Body of pancreas (tissue), 4 donors: ENCODE data around the gene PIK3IP1. TPM values are rescaled to one million over a fixed set of nuclear protein-coding genes. Genes with fewer than 3 reads are reported as not detected.

ENCODE experiments used
- ATAC-seq: fragments of 150-250 bp; one replicate; pipeline ENCODE4 v1.9.1; 2016
- DNase-seq, 4 donors: peaks; one replicate each; pipeline ENCODE4 v3.0.0-alpha.2; 2019
- H3K27ac ChIP-seq, 4 donors: fragments of 200-600 bp; sonication (generic); 1 replicate in 3 of 4; 2 replicates in 1 of 4; pipeline versions ENCODE4 v1.5.1 to v1.6.1; 2016 to 2019; ENCODE audit warnings: mild to moderate bottlenecking in 1 of 4, mixed read lengths in 1 of 4, moderate library complexity in 1 of 4
- H3K27me3 ChIP-seq, 2 donors: fragments of 200-600 bp; sonication (generic); one replicate each; pipeline ENCODE4 v1.6.0; 2016; ENCODE audit warnings: mild to moderate bottlenecking in 1 of 2
- H3K36me3 ChIP-seq, 2 donors: fragments of 200-600 bp; sonication (generic); replicated peaks in 1 of 2; 2 replicates each; pipeline ENCODE4 v1.5.1; 2016; ENCODE audit warnings: low read depth in 2 of 2; ENCODE audit not compliant: insufficient read depth in 1 of 2
- H3K4me1 ChIP-seq: fragments of 200-600 bp; sonication (generic); one replicate; pipeline ENCODE4 v1.6.0; 2016
- H3K4me3 ChIP-seq, 2 donors: fragments of 200-600 bp; sonication (generic); 1 replicate in 1 of 2; 2 replicates in 1 of 2; pipeline ENCODE4 v1.5.1; 2016 to 2019
- H3K9me3 ChIP-seq, 3 donors: fragments of 200-600 bp; sonication (generic); 1 replicate in 2 of 3; 2 replicates in 1 of 3; pipeline ENCODE4 v1.5.1; 2016
- POLR2A ChIP-seq, 3 donors: fragments of 450-650 bp; IDR thresholded peaks; one replicate each; pipeline ENCODE4 v1.6.1; 2016; ENCODE audit warnings: antibody characterized with exemption in 3 of 3, mild to moderate bottlenecking in 2 of 3
- WGBS, 2 donors: methylation state at CpG; one replicate each; pipeline ENCODE4 v1.1.5; 2017; 5-methylcytosine and 5-hydroxymethylcytosine counted together
- intact Hi-C: fragments of 100-400 bp; cut with DNase I; formaldehyde crosslinking; loops from one replicate; pipeline ENCODE4 v1.15.1; 2023
- total RNA-seq, 2 donors: library from RNA; depleted of rRNA; stranded (reverse); fragments of >200 nt; gene quantifications; one replicate each; pipeline ENCODE4 v1.1.0, GENCODE V29; 2016
- TF ChIP-seq, protein P1 (sequence below), 7 experiments: fragments of 450-650 bp in 4 of 7; fragments of 200-600 bp in 3 of 7; sonication (generic) in 3 of 7; IDR thresholded peaks; one replicate each; pipeline ENCODE4 v1.5.1; 2016 to 2019; ENCODE audit warnings: antibody characterized with exemption in 7 of 7

Gene PIK3IP1
- total RNA-seq, 2 donors from 2014 or later = 5.6 to 18.9 TPM

DNA sequence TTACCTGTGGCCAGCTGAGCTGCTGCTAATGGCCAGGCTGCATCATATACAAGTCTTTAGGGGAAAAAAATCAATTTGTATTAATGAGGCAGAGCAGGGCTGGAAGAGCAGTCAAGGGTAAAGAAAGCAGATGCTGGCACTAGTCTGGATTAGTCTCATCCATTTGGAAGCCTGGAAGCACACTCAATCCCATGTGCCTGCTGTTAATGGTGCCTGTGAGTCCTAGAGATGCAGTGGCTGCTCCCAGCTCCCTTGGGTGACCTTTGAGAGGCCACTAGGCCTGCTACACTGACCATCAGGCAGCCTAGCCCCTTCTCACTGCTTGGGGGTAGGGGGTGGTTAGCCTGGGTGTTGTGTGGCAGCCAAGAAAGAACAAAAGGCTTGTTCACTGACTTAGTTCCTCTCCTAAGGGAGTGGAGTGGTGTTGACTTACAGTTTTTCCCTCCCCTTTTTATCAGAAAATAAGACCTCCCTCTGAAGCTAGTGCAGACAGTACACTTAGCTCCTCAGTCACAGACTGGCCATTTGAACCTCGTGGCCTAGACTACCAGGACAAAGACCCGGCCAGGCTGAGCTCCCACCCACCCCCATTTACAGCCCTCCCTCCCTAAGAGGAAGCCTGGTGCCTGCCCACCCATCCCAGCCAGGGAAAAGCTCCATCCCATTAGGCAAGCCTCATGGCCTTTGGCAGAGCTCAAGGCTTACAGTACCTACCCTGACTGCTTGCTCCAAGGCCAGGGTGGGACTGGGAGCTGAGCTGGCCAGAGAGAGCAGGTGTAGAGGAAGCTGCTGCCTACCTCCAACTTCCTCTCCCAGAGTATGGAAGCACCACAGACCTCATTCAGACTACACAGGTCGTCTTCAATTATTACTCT lies 7.8 kb downstream of the PIK3IP1 start:
- Histone ChIP-seq H3K4me3 (no peak overlapping the region), H3K27me3 (no peaks in the 10 kb centered on the region), H3K27ac (peak overlapping the region in 3 of 4 donors; percentile 5 to 46 (median 26)), H3K36me3 (peaks cover 0 to 1% of the 10 kb centered on the region in 2 donors), H3K4me1 (peaks cover 4% of the 10 kb centered on the region), H3K9me3 (no peaks in the 10 kb centered on the region)
- no peak for DNase-seq
- no peak for TF ChIP-seq POLR2A (IDR thresholded peaks at IDR 0.05)
- intact Hi-C loops = no loop called here
- ATAC-seq = no peak
- WGBS, 2 donors = 39 to 43% methylated on average over 3 of the region's 3 CpGs

DNA sequence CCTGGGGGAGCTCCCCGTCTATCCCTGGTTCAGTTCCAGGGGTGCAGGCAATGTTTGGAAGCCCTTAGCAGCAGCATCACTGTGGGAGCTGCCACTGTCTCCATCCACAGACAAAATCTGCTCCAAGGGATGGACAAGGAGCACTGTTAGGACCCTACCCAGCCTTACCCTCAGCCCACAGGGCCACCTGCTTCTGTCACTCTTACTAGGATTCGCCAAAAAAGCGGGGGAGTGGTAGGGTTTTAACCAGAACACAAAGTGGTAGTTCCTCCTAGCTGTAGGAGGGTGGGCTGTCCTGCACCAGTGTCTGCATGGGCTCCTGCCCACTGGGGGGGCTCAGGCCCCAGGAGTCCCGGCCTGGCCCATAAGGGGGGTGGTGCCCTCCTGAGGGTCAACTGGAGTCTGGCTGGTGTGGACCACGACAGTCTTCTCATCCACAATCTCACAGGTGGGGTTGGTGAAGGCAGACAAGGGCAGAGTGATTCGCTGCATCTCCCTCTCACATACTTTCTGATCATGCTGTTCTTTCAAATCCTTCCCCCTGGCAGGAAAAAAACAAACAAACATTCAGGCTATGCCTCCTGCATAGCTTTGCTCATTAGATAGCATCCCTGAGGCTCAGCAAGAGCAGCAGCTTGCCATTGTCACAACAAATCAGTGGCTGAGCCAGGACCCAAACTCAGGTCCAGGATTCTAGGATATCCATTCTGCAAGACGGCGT lies 9.4 kb downstream of the PIK3IP1 start:
- H3K4me3 ChIP-seq = no peak overlapping the region
- ATAC-seq (no peak), DNase-seq (no peak)
- no peaks in the 10 kb centered on the region for H3K27me3 ChIP-seq
- H3K36me3 ChIP-seq = peaks cover 0 to 5% of the 10 kb centered on the region in 2 donors
- H3K9me3 ChIP-seq = no peaks in the 10 kb centered on the region
- no peak for TF ChIP-seq POLR2A (IDR thresholded peaks at IDR 0.05)
- TF ChIP-seq, protein P1, sequence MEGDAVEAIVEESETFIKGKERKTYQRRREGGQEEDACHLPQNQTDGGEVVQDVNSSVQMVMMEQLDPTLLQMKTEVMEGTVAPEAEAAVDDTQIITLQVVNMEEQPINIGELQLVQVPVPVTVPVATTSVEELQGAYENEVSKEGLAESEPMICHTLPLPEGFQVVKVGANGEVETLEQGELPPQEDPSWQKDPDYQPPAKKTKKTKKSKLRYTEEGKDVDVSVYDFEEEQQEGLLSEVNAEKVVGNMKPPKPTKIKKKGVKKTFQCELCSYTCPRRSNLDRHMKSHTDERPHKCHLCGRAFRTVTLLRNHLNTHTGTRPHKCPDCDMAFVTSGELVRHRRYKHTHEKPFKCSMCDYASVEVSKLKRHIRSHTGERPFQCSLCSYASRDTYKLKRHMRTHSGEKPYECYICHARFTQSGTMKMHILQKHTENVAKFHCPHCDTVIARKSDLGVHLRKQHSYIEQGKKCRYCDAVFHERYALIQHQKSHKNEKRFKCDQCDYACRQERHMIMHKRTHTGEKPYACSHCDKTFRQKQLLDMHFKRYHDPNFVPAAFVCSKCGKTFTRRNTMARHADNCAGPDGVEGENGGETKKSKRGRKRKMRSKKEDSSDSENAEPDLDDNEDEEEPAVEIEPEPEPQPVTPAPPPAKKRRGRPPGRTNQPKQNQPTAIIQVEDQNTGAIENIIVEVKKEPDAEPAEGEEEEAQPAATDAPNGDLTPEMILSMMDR (IDR thresholded peaks at IDR 0.05) = no peak
- intact Hi-C loops = no loop called here
- H3K4me1 ChIP-seq = no peaks in the 10 kb centered on the region
- no peak overlapping the region for H3K27ac ChIP-seq
- 73 to 95% methylated on average over 5 to 8 of the region's 8 CpGs for WGBS, 2 donors

DNA sequence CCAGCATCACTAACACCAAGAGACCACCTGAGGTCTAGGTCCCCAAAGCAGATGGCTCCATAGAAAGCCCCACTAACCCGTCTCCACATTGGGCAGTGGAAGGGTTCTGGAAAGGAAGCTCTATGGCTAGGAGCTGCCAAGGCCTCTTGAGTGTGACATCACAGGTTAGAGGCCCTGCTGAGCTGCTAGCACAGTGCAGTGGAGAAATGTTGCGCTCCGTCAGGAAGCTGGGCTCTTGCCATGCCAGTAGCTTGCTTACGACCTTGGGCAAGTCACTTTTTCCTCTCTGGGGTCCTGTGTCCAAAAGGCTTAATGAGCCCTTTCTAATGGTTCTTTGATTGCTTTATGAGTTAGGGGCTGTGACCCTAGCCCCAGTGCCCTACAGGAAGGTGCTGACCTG lies 10.6 kb downstream of the PIK3IP1 start:
- no peak for TF ChIP-seq POLR2A (IDR thresholded peaks at IDR 0.05)
- TF ChIP-seq, protein P1 (IDR thresholded peaks at IDR 0.05) = no peak
- H3K4me3 ChIP-seq = no peak overlapping the region
- no peaks in the 10 kb centered on the region for H3K9me3 ChIP-seq
- H3K27ac ChIP-seq = no peak overlapping the region
- ATAC-seq (no peak), DNase-seq (no peak)
- WGBS, 2 donors = 63 to 72% methylated on average over 4 of the region's 4 CpGs
- no peaks in the 10 kb centered on the region for H3K4me1 ChIP-seq
- peaks cover 0 to 10% of the 10 kb centered on the region in 2 donors for H3K36me3 ChIP-seq
- intact Hi-C loops = no loop called here
- H3K27me3 ChIP-seq = no peaks in the 10 kb centered on the region

DNA sequence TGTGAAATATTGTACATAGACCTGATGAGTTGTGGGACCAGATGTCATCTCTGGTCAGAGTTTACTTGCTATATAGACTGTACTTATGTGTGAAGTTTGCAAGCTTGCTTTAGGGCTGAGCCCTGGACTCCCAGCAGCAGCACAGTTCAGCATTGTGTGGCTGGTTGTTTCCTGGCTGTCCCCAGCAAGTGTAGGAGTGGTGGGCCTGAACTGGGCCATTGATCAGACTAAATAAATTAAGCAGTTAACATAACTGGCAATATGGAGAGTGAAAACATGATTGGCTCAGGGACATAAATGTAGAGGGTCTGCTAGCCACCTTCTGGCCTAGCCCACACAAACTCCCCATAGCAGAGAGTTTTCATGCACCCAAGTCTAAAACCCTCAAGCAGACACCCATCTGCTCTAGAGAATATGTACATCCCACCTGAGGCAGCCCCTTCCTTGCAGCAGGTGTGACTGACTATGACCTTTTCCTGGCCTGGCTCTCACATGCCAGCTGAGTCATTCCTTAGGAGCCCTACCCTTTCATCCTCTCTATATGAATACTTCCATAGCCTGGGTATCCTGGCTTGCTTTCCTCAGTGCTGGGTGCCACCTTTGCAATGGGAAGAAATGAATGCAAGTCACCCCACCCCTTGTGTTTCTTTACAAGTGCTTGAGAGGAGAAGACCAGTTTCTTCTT lies 12.3 kb downstream of the PIK3IP1 start:
- no peaks in the 10 kb centered on the region for H3K4me1 ChIP-seq
- intact Hi-C loops = no loop called here
- no peaks in the 10 kb centered on the region for H3K27me3 ChIP-seq
- H3K36me3 ChIP-seq = peaks cover 0 to 17% of the 10 kb centered on the region in 2 donors
- TF ChIP-seq, protein P1 (IDR thresholded peaks at IDR 0.05) = no peak
- no peak for TF ChIP-seq POLR2A (IDR thresholded peaks at IDR 0.05)
- no peak overlapping the region for H3K27ac ChIP-seq
- DNase-seq (no peak), ATAC-seq (no peak)
- no peaks in the 10 kb centered on the region for H3K9me3 ChIP-seq
- no peak overlapping the region for H3K4me3 ChIP-seq

DNA sequence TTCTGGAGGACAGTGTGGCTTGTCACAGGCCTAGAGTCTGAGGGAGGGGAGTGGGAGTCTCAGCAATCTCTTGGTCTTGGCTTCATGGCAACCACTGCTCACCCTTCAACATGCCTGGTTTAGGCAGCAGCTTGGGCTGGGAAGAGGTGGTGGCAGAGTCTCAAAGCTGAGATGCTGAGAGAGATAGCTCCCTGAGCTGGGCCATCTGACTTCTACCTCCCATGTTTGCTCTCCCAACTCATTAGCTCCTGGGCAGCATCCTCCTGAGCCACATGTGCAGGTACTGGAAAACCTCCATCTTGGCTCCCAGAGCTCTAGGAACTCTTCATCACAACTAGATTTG lies 13.0 kb downstream of the PIK3IP1 start:
- H3K27ac ChIP-seq = no peak overlapping the region
- intact Hi-C loops = no loop called here
- peaks cover 0 to 19% of the 10 kb centered on the region in 2 donors for H3K36me3 ChIP-seq
- no peaks in the 10 kb centered on the region for H3K27me3 ChIP-seq
- no peaks in the 10 kb centered on the region for H3K9me3 ChIP-seq
- no peak overlapping the region for H3K4me3 ChIP-seq
- TF ChIP-seq, protein P1 (IDR thresholded peaks at IDR 0.05) = no peak
- no peak for TF ChIP-seq POLR2A (IDR thresholded peaks at IDR 0.05)
- ATAC-seq (no peak), DNase-seq (no peak)
- H3K4me1 ChIP-seq = peaks cover 3% of the 10 kb centered on the region
